Measurements from ENCODE around the gene FBXW8. TPM values are rescaled to one million over a fixed set of nuclear protein-coding genes. Genes with fewer than 3 reads are reported as not detected.
A peak's percentile ranks its signal among the peaks of the same experiment; 100 is the strongest.

FBXW8 gene
- total RNA-seq, 1 donor from 2014 or later, result 7.3 TPM

- DNase-seq (ENCODE audit: low spot score), result no peak
- H3K9me3 Mint-ChIP-seq, result peaks cover 10% of the 10 kb centered on the region
- H3K4me3 Mint-ChIP-seq, result no peak overlapping the region
- H3K27ac Mint-ChIP-seq, result no peak overlapping the region
- H3K27me3 Mint-ChIP-seq (ENCODE audit: insufficient read depth), result peaks cover 2% of the 10 kb centered on the region
- intact Hi-C loops (cut with micrococcal nuclease), result no loop called here
- H3K36me3 Mint-ChIP-seq (ENCODE audit: low read depth), result peaks cover 32% of the 10 kb centered on the region
- no peaks in the 10 kb centered on the region for H3K4me1 Mint-ChIP-seq (ENCODE audit: low read depth)
Measured at GRCh38 chr12:117018685-117019084, 107.9 kb downstream of the FBXW8 start.

GRCh38 chr12:117019866-117020265 lies 109.1 kb downstream of the FBXW8 start:
- H3K36me3 Mint-ChIP-seq (ENCODE audit: low read depth), result peaks cover 28% of the 10 kb centered on the region
- intact Hi-C loops (cut with micrococcal nuclease), result no loop called here
- no peak for DNase-seq (ENCODE audit: low spot score)
- no peak overlapping the region for H3K4me3 Mint-ChIP-seq
- no peak overlapping the region for H3K27ac Mint-ChIP-seq
- no peaks in the 10 kb centered on the region for H3K27me3 Mint-ChIP-seq (ENCODE audit: insufficient read depth)
- H3K9me3 Mint-ChIP-seq, result no peaks in the 10 kb centered on the region
- no peaks in the 10 kb centered on the region for H3K4me1 Mint-ChIP-seq (ENCODE audit: low read depth)

DNA sequence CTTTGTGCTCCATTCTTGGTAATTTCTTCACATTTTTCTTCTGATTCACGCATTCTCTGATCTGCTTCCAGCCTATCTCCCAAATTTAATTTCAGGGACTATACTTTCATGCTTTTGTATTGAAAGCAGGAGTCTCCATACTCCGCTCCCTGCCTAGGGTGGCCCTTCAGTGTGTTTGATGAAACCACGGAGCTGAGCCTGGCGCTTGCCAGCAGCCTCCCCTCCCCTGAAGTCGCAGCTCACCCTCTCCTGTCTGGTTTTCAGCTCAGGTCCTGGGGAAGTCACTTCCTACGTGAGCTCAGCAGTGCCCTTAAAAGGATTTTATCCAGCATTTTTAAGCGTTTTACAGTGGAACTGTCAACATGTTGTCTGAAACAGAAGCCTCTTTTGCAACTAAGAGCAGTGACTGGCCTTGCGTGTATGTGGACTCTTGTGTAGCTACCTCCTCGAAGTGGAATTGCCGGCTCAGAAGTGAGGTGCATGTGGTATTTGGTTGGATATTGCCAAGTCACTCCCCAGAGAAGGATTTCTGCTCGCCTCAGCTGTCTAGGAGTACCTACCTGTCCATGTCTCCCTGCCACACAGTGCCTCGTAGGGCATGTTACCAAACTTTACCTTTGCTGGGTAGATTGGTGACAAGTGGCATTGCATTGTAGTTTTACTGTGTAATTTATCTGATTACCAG lies 109.9 kb downstream of the FBXW8 start:
- Mint-ChIP-seq H3K36me3 (ENCODE audit: low read depth) (peaks cover 22% of the 10 kb centered on the region), H3K4me3 (no peak overlapping the region), H3K27me3 (ENCODE audit: insufficient read depth) (no peaks in the 10 kb centered on the region), H3K4me1 (ENCODE audit: low read depth) (peaks cover 4% of the 10 kb centered on the region), H3K9me3 (no peaks in the 10 kb centered on the region), H3K27ac (no peak overlapping the region)
- intact Hi-C loops (cut with micrococcal nuclease), result no loop called here
- no peak for DNase-seq (ENCODE audit: low spot score)

GRCh38 chr12:117022465-117022864 lies 111.7 kb downstream of the FBXW8 start:
- no peak overlapping the region for H3K4me3 Mint-ChIP-seq
- intact Hi-C loops (cut with micrococcal nuclease), result no loop called here
- H3K4me1 Mint-ChIP-seq (ENCODE audit: low read depth), result peaks cover 6% of the 10 kb centered on the region

GRCh38 chr12:117023998-117024960 lies 113.5 kb downstream of the FBXW8 start:
- Mint-ChIP-seq H3K27ac (no peak overlapping the region), H3K27me3 (ENCODE audit: insufficient read depth) (no peaks in the 10 kb centered on the region), H3K36me3 (ENCODE audit: low read depth) (peaks cover 14% of the 10 kb centered on the region), H3K4me1 (ENCODE audit: low read depth) (peaks cover 6% of the 10 kb centered on the region), H3K9me3 (no peaks in the 10 kb centered on the region), H3K4me3 (no peak overlapping the region)
- intact Hi-C loops (cut with micrococcal nuclease), result no loop called here
- no peak for DNase-seq (ENCODE audit: low spot score)

More at GRCh38 chr12:117022465-117022864, 111.7 kb downstream of the FBXW8 start:
- H3K9me3 Mint-ChIP-seq, result no peaks in the 10 kb centered on the region
- peaks cover 15% of the 10 kb centered on the region for H3K36me3 Mint-ChIP-seq (ENCODE audit: low read depth)
- no peak overlapping the region for H3K27ac Mint-ChIP-seq
- H3K27me3 Mint-ChIP-seq (ENCODE audit: insufficient read depth), result no peaks in the 10 kb centered on the region
- DNase-seq (ENCODE audit: low spot score), result no peak

DNA sequence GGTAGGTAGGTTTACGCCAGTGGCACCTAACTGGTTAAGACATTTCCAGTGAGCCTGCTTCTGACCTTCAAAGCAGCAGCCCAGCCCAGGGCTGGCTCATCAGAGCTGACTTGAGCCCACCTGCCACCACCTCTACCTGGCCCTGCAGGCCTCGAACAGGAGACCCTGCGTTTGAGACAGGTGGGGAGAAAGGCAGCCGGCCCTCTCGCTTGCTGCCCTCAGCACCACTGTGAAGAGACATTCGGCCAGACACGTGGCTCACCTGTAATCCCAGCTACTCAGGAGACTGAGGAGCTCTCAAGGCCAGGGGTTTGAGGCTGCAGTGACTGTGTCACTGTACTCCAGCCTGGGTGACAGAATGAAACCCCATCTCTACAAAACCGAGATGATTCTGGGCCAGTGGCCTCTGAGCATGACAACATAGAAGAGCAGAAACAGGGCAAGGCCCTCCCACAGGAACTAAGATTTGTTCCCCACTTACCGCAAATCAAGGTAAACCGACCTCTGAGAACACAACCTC lies 114.3 kb downstream of the FBXW8 start:
- H3K4me1 Mint-ChIP-seq (ENCODE audit: low read depth), result peaks cover 6% of the 10 kb centered on the region
- no peaks in the 10 kb centered on the region for H3K27me3 Mint-ChIP-seq (ENCODE audit: insufficient read depth)
- no peaks in the 10 kb centered on the region for H3K9me3 Mint-ChIP-seq
- H3K27ac Mint-ChIP-seq, result no peak overlapping the region
- no peak for DNase-seq (ENCODE audit: low spot score)
- intact Hi-C loops (cut with micrococcal nuclease), result loop anchor here (1.0 kb wide), 3 partner anchors 74 to 322 kb away; partner anchors contain the start of gene TESC
- H3K4me3 Mint-ChIP-seq, result no peak overlapping the region
- peaks cover 14% of the 10 kb centered on the region for H3K36me3 Mint-ChIP-seq (ENCODE audit: low read depth)

GRCh38 chr12:117025481-117026151 lies 114.9 kb downstream of the FBXW8 start:
- peak; percentile 23 for DNase-seq (ENCODE audit: low spot score)
- H3K9me3 Mint-ChIP-seq, result no peaks in the 10 kb centered on the region
- H3K36me3 Mint-ChIP-seq (ENCODE audit: low read depth), result peaks cover 13% of the 10 kb centered on the region
- peaks cover 6% of the 10 kb centered on the region for H3K4me1 Mint-ChIP-seq (ENCODE audit: low read depth)
- intact Hi-C loops (cut with micrococcal nuclease), result loop anchor here (1.0 kb wide), 3 partner anchors 74 to 322 kb away; partner anchors contain the start of gene TESC
- no peaks in the 10 kb centered on the region for H3K27me3 Mint-ChIP-seq (ENCODE audit: insufficient read depth)
- no peak overlapping the region for H3K27ac Mint-ChIP-seq
- no peak overlapping the region for H3K4me3 Mint-ChIP-seq

GRCh38 chr12:117026343-117026742 lies 115.6 kb downstream of the FBXW8 start:
- H3K4me1 Mint-ChIP-seq (ENCODE audit: low read depth), result peaks cover 6% of the 10 kb centered on the region
- no peak overlapping the region for H3K27ac Mint-ChIP-seq
- intact Hi-C loops (cut with micrococcal nuclease), result no loop called here
- H3K27me3 Mint-ChIP-seq (ENCODE audit: insufficient read depth), result no peaks in the 10 kb centered on the region
- peaks cover 12% of the 10 kb centered on the region for H3K36me3 Mint-ChIP-seq (ENCODE audit: low read depth)
- no peaks in the 10 kb centered on the region for H3K9me3 Mint-ChIP-seq
- no peak overlapping the region for H3K4me3 Mint-ChIP-seq
- DNase-seq (ENCODE audit: low spot score), result no peak

- Mint-ChIP-seq H3K4me1 (ENCODE audit: low read depth) (peaks cover 6% of the 10 kb centered on the region), H3K27me3 (ENCODE audit: insufficient read depth) (no peaks in the 10 kb centered on the region), H3K27ac (no peak overlapping the region), H3K36me3 (ENCODE audit: low read depth) (peaks cover 10% of the 10 kb centered on the region), H3K4me3 (no peak overlapping the region), H3K9me3 (no peaks in the 10 kb centered on the region)
- intact Hi-C loops (cut with micrococcal nuclease), result no loop called here
- DNase-seq (ENCODE audit: low spot score), result no peak
Measured at GRCh38 chr12:117026921-117027250, 116.1 kb downstream of the FBXW8 start.

GRCh38 chr12:117027251-117028086 lies 116.7 kb downstream of the FBXW8 start:
- Mint-ChIP-seq H3K4me1 (ENCODE audit: low read depth) (peaks cover 6% of the 10 kb centered on the region), H3K36me3 (ENCODE audit: low read depth) (peaks cover 10% of the 10 kb centered on the region), H3K9me3 (no peaks in the 10 kb centered on the region), H3K27ac (no peak overlapping the region), H3K4me3 (no peak overlapping the region), H3K27me3 (ENCODE audit: insufficient read depth) (no peaks in the 10 kb centered on the region)
- intact Hi-C loops (cut with micrococcal nuclease), result no loop called here
- DNase-seq (ENCODE audit: low spot score), result no peak

GRCh38 chr12:117028254-117028653 lies 117.5 kb downstream of the FBXW8 start:
- H3K4me1 Mint-ChIP-seq (ENCODE audit: low read depth), result peaks cover 6% of the 10 kb centered on the region
- no peak overlapping the region for H3K4me3 Mint-ChIP-seq

More at GRCh38 chr12:117028254-117028653, 117.5 kb downstream of the FBXW8 start:
- Mint-ChIP-seq H3K36me3 (ENCODE audit: low read depth) (peaks cover 6% of the 10 kb centered on the region), H3K27me3 (ENCODE audit: insufficient read depth) (no peaks in the 10 kb centered on the region), H3K9me3 (no peaks in the 10 kb centered on the region), H3K27ac (no peak overlapping the region)
- DNase-seq (ENCODE audit: low spot score), result no peak
- intact Hi-C loops (cut with micrococcal nuclease), result no loop called here

All from activated T-helper 1 cell treated with anti-CD3 and anti-CD28 coated beads, Interleukin-12 subunit alpha, Interleukin-12 subunit beta, Interleukin-2, Interleukin-4 antibody, amounts not matched to agents 30 ng/mL and 10 ng/mL and 1 ng/mL, durations not matched to agents 14 hours and 24 hours and 36 hours (primary cell).